Right ventricle myocardium inferior (tissue), 1 donor: ENCODE measurements around the gene CEP128. TPM values are rescaled to one million over a fixed set of nuclear protein-coding genes. Genes with fewer than 3 reads are reported as not detected.
"Not testable (repeated sequence)": the region's sequence is repeated elsewhere in the genome, so short reads cannot be mapped to it uniquely, and the experiment has no call there.

Source experiments
- ATAC-seq: fragments of 200-7000 bp; cut with Tn5 transposase; one replicate; pipeline ENCODE4 v1.9.1; 2020; ENCODE audit warnings: mild to moderate bottlenecking, moderate library complexity
- DNase-seq: peaks from one replicate; pipeline ENCODE4 v3.0.0; 2021; ENCODE audit errors: missing footprints
- intact Hi-C: fragments of 100-400 bp; cut with DNase I; formaldehyde crosslinking; loops from one replicate; pipeline ENCODE4 v1.11.0; 2022
- total RNA-seq: library from RNA; stranded (reverse); fragmentation: NEBNext Ultra II Directional; extraction: Animal tissue kit (Norgen Biotek cat#: 25700); gene quantifications from one replicate; pipeline ENCODE4 v1.2.1, GENCODE V29; 2021
- donor health status: DM: no; HTN: yes; CAD: no; lungs with severe emphysema.

CEP128 gene
- total RNA-seq, 1 donor from 2014 or later: 3.5 TPM

DNA sequence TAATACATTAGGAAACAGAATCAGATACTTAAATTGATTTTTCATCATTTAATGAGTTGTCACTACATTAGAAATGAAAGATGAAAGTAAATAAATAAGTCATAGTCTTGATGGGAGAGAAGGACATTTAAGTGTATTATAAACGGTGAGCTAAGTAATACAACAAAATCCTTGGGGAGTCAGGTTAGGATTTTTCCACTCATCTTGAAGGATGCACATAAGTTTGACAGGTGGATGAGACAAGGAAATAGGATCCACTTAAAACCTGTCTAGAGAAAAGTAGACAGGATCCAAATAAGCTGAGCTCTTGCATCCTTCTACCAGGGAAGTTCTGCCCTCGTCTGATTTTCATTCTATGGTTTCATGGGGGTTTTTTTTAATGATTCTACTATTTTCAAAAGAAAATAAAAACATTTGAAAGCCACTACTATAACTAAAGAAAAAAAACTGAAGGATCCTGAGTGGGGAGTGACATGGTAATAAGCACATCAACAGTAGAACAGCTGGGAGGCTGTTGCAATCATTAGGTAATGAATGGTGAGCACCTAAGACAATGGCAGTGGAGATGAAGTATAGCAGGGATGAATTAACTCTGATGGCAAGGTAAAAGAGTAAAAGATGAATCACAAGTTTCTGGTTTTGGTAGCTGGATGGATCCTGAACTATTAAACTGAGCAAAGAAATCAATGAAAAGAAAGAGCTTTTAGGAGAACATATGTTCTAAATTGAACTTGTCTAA, 17.0 kb downstream of the CEP128 start:
- intact Hi-C loops: no loop called here
- DNase-seq (no peak), ATAC-seq (no peak)

DNA sequence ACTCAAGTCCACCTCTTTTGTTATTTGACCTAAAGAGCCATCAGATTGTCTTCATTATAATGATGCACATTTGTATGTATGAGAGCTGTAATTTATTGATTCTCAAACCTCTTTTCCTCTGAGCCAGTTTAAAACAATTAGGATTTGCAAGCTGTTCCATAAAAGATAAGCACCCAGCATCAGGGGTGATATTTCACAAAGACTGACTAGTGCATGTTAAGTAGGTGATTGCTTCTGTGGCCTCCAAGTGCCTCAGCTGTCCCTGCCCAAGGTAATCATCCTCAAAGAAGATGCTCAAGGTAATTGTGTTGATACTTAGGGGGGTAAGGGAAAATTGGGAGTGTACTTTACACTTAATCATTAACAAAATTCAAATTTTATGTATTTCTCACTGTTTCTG, 18.2 kb downstream of the CEP128 start:
- intact Hi-C loops: no loop called here
- no peak for DNase-seq
- no peak for ATAC-seq

DNA sequence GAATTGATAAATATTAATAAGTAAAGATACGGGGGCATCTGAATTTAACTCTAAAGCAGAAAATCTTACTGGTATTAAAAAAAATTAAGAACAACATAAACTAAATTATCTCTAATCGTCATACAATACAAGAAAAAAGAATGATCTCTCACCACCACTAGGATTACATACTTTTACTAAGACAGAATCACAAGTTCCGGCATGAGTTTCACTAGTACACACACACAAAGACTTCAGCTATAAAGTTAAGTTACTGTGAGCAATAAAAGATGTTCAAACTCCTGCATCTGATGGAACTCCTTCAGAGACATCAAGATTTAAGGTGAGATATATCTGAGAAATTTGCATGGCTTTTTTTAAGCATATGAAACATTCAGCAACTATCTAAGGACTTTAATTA, 21.9 kb downstream of the CEP128 start:
- DNase-seq (no peak), ATAC-seq (no peak)
- intact Hi-C loops: no loop called here

DNA sequence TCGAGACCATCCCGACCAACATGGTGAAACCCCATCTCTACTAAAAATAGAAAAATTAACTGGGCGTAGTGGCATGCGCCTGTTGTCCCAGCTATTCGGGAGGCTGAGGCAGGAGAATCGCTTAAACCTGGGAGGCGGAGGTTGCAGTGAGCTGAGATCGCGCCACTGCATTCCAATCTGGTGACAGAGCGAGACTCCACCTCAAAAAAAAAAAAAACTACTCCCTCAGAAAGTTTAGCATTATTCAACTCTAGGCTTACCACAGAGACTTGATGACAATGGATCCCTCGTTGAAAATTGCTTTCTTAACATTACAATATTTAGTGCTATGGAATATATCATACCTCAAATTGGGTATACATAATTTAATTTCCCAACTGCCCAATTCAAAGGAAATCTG, 29.5 kb downstream of the CEP128 start:
- ATAC-seq, intact Hi-C loops, DNase-seq: not testable (repeated sequence)

DNA sequence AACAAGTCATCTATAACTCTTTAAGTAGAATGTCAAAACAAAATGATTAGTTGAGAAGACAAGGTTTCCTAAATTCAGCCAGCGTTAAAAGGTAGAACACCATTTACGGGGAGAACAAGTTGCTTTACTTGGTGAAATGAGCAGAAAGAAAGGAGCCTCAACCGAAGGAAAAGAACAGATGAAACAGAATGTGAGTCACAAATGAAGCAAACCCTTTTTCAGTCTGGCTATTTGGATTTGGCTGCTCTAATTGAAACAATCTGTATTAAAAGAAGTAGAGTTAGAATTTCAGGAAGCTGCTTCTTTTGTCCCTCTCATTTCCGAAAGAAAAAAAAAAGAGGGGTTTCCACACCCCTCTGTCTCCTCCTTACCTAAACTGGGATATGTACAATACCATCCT, 34.6 kb downstream of the CEP128 start:
- ATAC-seq: no peak
- intact Hi-C loops: no loop called here
- DNase-seq: no peak

DNA sequence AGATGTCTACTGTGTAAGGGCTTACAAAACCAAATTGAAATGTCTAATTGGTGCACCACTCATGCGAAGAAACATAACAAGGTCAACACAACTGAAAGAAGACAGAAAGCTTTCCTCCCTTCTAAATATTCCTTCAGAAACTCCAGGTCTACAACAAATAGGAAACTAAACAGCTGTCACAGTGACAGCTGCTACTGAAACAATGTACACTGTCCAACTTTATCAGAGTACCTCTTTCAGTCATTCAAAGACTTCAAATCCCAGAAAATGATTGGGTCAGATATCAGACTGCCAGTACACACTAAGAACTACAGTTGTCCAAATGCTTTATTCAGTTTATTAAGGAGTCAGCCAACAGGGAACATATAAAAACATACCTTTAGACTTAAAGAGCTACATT, 35.2 kb downstream of the CEP128 start:
- intact Hi-C loops: no loop called here
- ATAC-seq (no peak), DNase-seq (no peak)

DNA sequence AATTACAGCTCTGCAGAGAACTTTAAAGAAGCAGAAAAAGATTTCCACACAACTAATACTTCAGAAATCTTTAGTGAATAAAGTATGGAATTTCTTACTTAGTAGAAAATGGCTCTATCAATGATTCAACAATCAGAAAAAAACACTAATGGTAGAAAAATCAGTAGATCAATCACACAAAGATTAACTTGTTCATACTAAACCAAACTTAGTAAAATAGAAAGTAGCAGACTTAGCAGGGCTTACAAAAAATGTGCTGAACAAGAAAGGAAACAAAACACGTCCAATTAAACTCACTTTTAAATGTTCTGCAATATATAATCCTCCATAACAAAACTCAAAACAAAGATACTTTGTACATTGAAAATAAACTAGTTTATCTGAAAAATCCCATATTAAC, 38.9 kb downstream of the CEP128 start:
- ATAC-seq (no peak), DNase-seq (no peak)
- intact Hi-C loops: no loop called here

DNA sequence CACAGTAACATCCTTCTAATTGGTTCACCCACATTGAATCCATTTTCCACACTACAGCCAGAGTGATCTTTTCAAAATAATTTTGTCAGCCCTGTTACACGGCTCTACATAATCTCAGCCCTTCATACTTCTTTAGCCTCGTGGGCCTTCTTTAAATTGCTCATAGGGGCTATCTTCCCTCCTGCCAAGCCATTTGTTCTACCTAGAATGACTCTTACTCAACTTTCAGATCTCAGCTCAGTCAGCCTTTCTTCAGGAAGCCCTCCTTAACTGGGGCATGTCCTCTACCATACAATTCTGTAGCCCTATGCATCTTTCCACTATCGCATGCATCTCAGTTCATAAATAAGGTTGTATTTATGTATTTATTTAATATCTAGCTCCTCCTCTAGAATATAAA, 39.7 kb downstream of the CEP128 start:
- no peak for ATAC-seq
- DNase-seq: no peak
- intact Hi-C loops: no loop called here

DNA sequence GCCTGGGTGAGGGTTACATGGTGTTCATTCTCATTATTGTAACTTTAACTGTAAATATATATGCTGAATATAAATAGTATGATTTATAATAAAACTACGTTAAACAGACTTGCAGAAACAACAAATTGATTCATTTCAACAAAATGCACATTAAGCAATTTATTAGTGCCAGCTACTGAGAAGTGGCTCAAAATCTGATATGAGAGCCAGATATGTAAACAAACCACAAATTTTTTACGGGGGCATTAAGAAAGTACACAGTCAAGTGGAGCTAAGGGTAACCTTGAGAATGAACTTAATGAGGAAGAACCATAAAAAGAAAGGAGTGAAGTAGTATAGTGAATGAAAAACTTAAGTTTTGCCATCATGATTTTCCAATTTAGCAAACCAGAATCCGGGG, 40.3 kb downstream of the CEP128 start:
- DNase-seq: no peak
- no peak for ATAC-seq
- intact Hi-C loops: no loop called here

DNA sequence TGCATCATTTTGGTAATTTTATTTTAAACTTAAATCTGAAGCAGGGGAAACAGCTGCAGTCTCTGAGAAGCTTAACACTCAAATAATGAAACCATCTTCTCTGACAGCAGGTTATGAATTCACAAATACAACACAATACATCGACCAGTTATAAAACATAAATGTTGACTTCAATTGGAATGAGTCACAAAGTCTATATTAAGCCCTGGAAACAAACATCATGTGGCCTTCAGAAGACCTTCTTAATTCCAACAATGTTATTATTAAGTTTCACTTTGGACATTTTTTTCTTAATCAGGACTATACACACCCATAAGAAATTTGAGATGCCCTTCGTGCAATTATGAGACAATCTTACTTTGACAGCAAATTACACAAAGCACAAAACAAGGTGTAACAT, 68.9 kb downstream of the CEP128 start:
- DNase-seq: no peak
- ATAC-seq: no peak
- intact Hi-C loops: no loop called here

DNA sequence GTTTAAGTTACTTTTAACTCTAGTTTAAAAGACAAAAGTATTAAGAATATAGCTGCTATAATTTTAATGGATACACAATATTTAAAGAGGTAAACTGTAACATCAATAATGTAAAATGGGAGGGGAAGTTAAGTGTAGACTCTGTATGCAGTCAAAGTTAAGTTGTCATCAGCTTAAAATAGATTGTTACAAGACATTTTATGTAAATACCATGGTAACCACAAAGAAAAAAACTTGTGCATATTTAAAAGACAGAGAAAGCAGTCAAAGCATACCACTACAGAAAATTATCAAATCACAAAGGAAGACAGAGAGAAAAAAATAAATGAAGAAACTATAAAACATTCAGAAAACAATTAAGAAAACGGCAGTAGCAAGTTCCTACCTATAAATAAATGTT, 73.3 kb downstream of the CEP128 start:
- intact Hi-C loops: no loop called here
- ATAC-seq: no peak
- no peak for DNase-seq

DNA sequence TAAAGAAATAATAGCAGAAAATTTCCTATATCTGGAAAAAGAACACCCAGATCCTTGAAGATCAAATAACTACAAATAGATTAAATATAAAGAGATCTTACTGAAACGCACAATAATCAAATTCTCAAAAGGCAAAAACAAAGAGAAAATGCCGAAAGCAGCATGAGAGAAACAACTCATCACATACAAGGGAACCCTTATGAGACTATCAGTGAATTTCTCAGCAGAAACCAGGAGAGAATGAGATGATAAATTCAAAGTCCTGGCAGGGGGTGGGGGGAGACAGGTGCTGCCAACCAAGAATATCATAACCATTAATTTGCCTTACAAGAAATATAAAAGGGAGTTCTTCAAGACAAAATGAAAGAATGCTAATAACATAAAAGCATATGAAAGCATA, 73.7 kb downstream of the CEP128 start:
- intact Hi-C loops: no loop called here
- ATAC-seq: no peak
- DNase-seq: no peak

DNA sequence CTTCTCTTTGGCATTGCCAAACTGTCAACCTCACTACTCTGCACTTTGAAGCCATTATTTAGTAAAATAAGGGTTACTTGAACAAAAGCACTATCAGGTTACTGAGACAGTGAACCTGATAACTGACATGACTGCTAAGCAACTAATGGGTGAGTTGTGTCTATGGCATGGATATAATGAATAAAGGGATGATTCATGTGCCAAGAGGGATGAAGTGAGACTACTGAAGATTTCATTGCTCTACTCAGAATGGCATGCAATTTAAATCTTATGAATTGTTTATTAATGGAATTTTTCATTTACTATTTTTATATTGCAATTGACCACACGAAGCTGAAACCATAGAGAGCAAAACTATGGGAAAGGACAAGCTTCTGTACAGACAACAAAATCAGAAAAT, 74.4 kb downstream of the CEP128 start:
- ATAC-seq (no peak), DNase-seq (no peak)
- intact Hi-C loops: no loop called here

DNA sequence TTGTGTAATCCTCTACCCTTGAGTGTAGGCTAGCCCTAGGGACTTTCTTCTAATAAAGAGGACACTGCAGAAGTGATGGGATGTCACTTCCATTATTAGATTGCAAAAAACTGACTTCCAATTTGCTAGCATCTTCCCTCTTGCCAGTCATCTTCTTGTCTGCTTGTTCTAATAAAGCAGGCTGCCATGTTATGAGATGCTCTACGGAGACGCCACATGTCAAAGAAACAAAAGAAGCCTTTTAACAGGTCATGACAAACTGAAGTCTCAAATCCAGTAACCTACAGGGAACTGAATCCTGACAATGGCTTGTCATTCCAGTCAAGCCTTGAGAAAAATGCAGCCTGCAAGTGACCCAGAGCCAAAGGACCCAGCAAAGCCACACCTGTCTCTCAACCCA, 76.0 kb downstream of the CEP128 start:
- ATAC-seq: no peak
- DNase-seq: no peak
- intact Hi-C loops: no loop called here

DNA sequence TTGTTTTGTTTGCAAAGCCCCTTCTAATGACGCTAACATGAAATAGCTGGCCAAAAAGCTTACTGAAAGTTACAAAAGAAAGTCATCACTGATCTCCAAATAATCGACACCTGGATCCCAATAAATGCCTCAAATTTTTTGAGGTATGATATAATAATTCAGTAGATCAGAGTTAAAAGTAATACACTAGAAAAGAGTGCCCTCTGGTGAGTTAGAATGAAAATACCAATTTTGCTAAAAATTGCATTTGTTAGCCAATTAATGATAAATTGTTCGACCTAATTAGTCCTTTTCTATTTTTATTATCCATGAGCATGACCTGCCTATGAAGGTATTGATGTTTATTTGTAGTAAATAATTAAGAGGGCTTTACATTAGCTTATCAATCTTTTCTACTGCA, 78.6 kb downstream of the CEP128 start:
- ATAC-seq (no peak), DNase-seq (no peak)
- intact Hi-C loops: no loop called here

DNA sequence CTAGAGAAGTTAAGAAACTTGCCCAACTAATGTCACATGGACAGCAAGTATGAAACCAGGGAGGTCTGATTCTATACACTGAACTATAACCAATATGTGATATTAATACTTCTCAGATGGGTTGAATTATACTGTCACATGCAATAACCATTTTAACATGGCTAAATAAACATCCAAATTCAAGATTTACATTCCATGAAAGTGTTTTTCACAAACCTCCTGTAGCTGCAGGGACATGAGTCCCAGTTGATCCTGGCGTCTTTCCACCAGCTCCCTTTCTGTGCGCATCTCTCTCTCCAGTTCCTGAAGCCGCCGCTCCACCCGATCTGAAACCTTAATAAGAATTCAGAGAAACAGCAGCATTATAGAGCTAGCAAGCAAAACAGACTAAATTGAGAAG, 79.0 kb downstream of the CEP128 start:
- intact Hi-C loops: no loop called here
- DNase-seq (no peak), ATAC-seq (no peak)

DNA sequence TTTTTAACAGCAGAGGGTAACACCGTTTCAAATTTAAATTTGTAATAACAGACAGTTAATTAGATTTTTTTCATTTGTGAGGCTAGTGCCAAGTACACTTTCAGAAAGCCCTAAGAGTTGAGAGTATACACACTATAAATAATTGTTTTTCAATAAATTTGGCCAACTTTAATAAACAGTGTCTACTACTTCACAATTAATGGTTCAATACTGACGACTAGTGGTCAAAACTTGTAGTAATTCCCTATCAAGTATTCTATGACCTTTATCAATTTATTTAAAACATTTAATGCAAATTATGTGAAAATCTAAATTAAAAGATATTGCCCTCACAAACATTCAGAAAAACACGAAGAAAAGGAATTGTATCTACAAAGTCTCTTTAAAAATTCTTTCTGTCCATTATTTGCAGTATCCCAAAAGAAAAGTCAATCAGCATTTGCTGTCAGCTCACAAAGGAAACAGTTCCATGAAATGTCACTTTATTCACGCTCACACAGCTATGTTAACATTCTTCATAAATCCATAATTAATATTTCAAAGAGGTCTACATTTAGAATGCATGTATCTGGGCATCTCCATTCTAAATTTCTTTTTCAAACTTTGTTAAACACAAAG, 91.2 kb downstream of the CEP128 start:
- intact Hi-C loops: loop anchor here (5.0 kb wide), 1 partner anchor 1888 kb away; no protein-coding TSS in a partner anchor

DNA sequence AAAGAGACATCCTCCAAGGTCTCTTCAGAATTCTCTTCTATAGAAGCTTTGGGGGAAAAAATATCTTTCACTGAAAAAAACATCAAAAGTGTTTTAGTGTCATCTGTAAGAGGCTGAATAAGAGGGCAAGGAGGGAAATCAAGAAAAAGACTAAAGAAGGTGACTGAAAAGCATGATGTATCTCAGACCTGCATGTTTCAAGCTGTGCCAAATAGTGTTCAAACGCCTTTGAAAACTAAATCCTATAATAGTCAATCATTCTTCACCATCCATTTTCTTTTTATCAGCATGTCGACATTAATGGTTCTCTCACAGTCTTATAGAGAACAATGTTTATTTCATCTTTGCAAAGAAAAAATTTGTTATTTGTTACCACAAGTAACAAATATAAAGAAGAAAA, 94.5 kb downstream of the CEP128 start:
- ATAC-seq (no peak), DNase-seq (no peak)
- intact Hi-C loops: loop anchor here (5.0 kb wide), 1 partner anchor 790 kb away; no protein-coding TSS in a partner anchor

More for the DNA sequence above, 91.2 kb downstream of the CEP128 start:
- ATAC-seq (no peak), DNase-seq (no peak)

DNA sequence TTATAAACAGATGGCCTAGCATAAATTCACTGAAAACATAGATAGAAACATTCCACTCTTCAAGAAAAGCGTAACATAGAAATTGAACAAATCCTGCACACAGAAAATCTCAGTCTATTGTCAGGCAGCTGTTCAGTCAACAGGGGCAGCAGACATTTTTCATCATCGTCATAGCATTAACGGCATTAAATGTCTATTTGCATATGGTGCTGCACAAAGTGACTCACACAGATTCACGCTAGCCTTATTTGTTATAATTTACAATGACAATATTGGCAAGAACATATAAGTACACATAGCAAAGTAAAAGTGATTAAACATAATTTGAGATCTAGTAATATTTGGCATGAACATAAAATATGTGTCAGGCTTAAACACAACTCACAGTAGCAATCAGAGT, 95.7 kb downstream of the CEP128 start:
- DNase-seq: no peak
- intact Hi-C loops: loop anchor here (5.0 kb wide), 1 partner anchor 789 kb away; no protein-coding TSS in a partner anchor
- ATAC-seq: no peak

DNA sequence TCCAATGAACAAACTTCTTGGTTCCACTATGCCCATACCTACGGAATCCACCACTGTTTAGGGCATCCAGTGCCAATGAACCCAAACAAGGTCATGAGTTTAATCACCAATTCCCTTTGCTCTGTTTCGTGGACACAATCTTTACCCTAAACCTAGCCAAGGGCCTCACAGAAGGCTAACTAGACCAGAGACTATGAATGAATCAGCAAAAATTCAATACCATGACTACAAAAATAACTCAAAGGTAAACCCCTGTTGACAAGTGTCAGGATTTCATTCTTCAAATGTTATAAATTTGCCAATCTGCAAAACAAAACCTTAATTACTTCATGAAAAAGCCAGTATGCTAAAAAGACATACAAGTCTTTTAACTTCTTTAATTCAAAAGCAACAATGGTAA, 96.7 kb downstream of the CEP128 start:
- no peak for ATAC-seq
- intact Hi-C loops: loop anchor here (5.0 kb wide), 1 partner anchor 788 kb away; no protein-coding TSS in a partner anchor

DNA sequence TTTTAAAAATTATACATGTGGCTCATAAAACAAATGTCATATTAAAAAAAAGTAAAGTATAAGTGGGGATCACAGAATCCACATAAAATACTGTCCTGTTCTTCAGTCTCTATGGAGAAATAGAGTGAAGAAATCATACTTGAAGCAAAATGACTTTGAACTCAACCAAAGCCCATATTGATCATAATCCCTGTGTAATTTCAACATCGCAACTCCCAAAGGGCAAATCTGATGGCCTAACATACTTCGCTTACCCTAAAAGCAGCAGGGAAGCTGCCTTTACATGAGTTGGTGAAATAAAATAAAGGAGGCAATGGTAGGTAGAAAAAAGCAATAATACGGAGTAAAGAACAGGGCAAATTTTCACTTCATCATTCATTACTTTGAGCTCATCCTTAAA, 101.8 kb downstream of the CEP128 start:
- ATAC-seq: no peak
- intact Hi-C loops: no loop called here

More for the DNA sequence above, 96.7 kb downstream of the CEP128 start:
- no peak for DNase-seq

More for the DNA sequence above, 101.8 kb downstream of the CEP128 start:
- DNase-seq: no peak
